CD4-positive, alpha-beta T cell treated with Interleukin-21 for 1 hour (primary cell): ENCODE data around the gene SENP8.

Source experiments
- DNase-seq: peaks from one replicate; pipeline ENCODE4 v3.0.0-alpha.2; 2020

SENP8 gene

GRCh38 chr15:72113347-72114031 lies 4.7 kb upstream of the SENP8 start:
- DNase-seq, result no peak

GRCh38 chr15:72116731-72117485 lies 1.3 kb upstream of the SENP8 start:
- no peak for DNase-seq

GRCh38 chr15:72117486-72118016 lies 652 bp upstream of the SENP8 start:
- DNase-seq, result peak; percentile 69

- DNase-seq, result no peak
These were observed 6.0 kb downstream of the SENP8 start for GRCh38 chr15:72124218-72124617.

GRCh38 chr15:72127724-72128322 lies 9.6 kb downstream of the SENP8 start:
- DNase-seq, result no peak

GRCh38 chr15:72128359-72128758 lies 10.2 kb downstream of the SENP8 start:
- no peak for DNase-seq

GRCh38 chr15:72130272-72130671 lies 12.1 kb downstream of the SENP8 start:
- no peak for DNase-seq

GRCh38 chr15:72131922-72132321 lies 13.7 kb downstream of the SENP8 start:
- no peak for DNase-seq

- DNase-seq, result no peak
These were observed 15.0 kb downstream of the SENP8 start for GRCh38 chr15:72133211-72133610.

GRCh38 chr15:72135719-72136118 lies 17.5 kb downstream of the SENP8 start:
- DNase-seq, result no peak

- DNase-seq, result no peak
These were observed 18.2 kb downstream of the SENP8 start for GRCh38 chr15:72136170-72137051.

- no peak for DNase-seq
These were observed 21.5 kb downstream of the SENP8 start for GRCh38 chr15:72139667-72140066.

GRCh38 chr15:72140088-72140487 lies 21.9 kb downstream of the SENP8 start:
- DNase-seq, result no peak

GRCh38 chr15:72141171-72142084 lies 23.2 kb downstream of the SENP8 start:
- DNase-seq, result no peak

GRCh38 chr15:72146221-72146620 lies 28.0 kb downstream of the SENP8 start:
- no peak for DNase-seq

GRCh38 chr15:72146934-72147333 lies 28.7 kb downstream of the SENP8 start:
- DNase-seq, result no peak

GRCh38 chr15:72147418-72147817 lies 29.2 kb downstream of the SENP8 start:
- no peak for DNase-seq

- no peak for DNase-seq
These were observed 35.2 kb downstream of the SENP8 start for GRCh38 chr15:72153269-72154000.

GRCh38 chr15:72154316-72154715 lies 36.1 kb downstream of the SENP8 start:
- DNase-seq, result no peak

- DNase-seq, result no peak
These were observed 36.9 kb downstream of the SENP8 start for GRCh38 chr15:72155003-72155621.
